ENCODE results near the gene PTPN23.

PTPN23 gene

GRCh38 chr3:47405820-47406761 is 25.3 kb downstream of the PTPN23 start:
- DNase-seq (ENCODE audit: low read depth) = no peak

- no peak for DNase-seq (ENCODE audit: low read depth)
Observed at GRCh38 chr3:47406762-47407149, 25.9 kb downstream of the PTPN23 start.

GRCh38 chr3:47407237-47407636 is 26.4 kb downstream of the PTPN23 start:
- no peak for DNase-seq (ENCODE audit: low read depth)

GRCh38 chr3:47407896-47408838 is 27.3 kb downstream of the PTPN23 start:
- DNase-seq (ENCODE audit: low read depth) = no peak

GRCh38 chr3:47408839-47409229 is 28.0 kb downstream of the PTPN23 start:
- DNase-seq (ENCODE audit: low read depth) = no peak

GRCh38 chr3:47409284-47409683 is 28.5 kb downstream of the PTPN23 start:
- DNase-seq (ENCODE audit: low read depth) = no peak

GRCh38 chr3:47409688-47410416 is 29.0 kb downstream of the PTPN23 start:
- no peak for DNase-seq (ENCODE audit: low read depth)

GRCh38 chr3:47410417-47410720 is 29.5 kb downstream of the PTPN23 start:
- DNase-seq (ENCODE audit: low read depth) = no peak

- DNase-seq (ENCODE audit: low read depth) = no peak
Observed at GRCh38 chr3:47410801-47411646, 30.2 kb downstream of the PTPN23 start.

- DNase-seq (ENCODE audit: low read depth) = no peak
Observed at GRCh38 chr3:47411696-47412452, 31.1 kb downstream of the PTPN23 start.

- no peak for DNase-seq (ENCODE audit: low read depth)
Observed at GRCh38 chr3:47412453-47412756, 31.6 kb downstream of the PTPN23 start.

- DNase-seq (ENCODE audit: low read depth) = no peak
Observed at GRCh38 chr3:47412842-47413520, 32.2 kb downstream of the PTPN23 start.

- no peak for DNase-seq (ENCODE audit: low read depth)
Observed at GRCh38 chr3:47413751-47414150, 32.9 kb downstream of the PTPN23 start.

GRCh38 chr3:47414161-47414564 is 33.3 kb downstream of the PTPN23 start:
- no peak for DNase-seq (ENCODE audit: low read depth)

GRCh38 chr3:47414666-47415587 is 34.1 kb downstream of the PTPN23 start:
- no peak for DNase-seq (ENCODE audit: low read depth)

- DNase-seq (ENCODE audit: low read depth) = no peak
Observed at GRCh38 chr3:47416041-47416440, 35.2 kb downstream of the PTPN23 start.

GRCh38 chr3:47418167-47419082 is 37.6 kb downstream of the PTPN23 start:
- no peak for DNase-seq (ENCODE audit: low read depth)

All from stromal cell of bone marrow (primary cell).